Measurements from ENCODE around the gene DDOST.

DDOST gene

DNA sequence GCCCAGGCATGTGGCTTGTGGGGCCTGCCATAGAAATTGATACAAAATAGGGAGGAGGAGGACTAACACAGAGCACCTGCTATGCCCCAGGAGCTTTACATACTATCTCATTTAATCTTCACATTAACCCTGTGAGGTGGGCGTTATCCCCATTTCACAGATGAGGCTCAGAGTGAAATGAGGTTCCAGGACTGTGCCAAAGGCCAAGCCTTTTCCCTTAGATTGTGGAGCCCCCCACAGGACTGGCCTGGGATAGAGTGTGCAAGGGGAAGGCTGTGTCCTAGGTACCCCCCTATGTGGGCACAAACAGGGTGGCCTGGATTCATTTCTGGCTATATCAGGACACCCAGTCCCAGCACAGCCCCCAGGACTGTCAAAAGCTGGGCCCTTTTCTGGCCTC is 2.2 kb upstream of the DDOST start:
- Histone ChIP-seq H3K9ac (ENCODE audit: low read depth in 1 of 2, low read length in 2 of 2) (no peak overlapping the region), H3K36me3 (ENCODE audit: control insufficient read depth in 1 of 2, insufficient read depth in 2 of 2, low read length in 2 of 2) (peaks cover 0 to 3% of the 10 kb centered on the region in 2 donors), H3K4me3 (ENCODE audit: low read depth in 1 of 2, low read length in 2 of 2) (no peak overlapping the region), H3K4me1 (ENCODE audit: control insufficient read depth in 1 of 2, insufficient read depth in 2 of 2, low read length in 2 of 2) (peaks cover 19 to 23% of the 10 kb centered on the region in 2 donors), H3K27ac (ENCODE audit: low read depth, low read length) (no peak overlapping the region), H3K27me3 (ENCODE audit: control insufficient read depth in 1 of 2, insufficient read depth in 2 of 2, low read length in 2 of 2) (no peaks in the 10 kb centered on the region), H3K9me3 (ENCODE audit: control insufficient read depth in 1 of 2, low read length in 2 of 2) (no peaks in the 10 kb centered on the region)

DNA sequence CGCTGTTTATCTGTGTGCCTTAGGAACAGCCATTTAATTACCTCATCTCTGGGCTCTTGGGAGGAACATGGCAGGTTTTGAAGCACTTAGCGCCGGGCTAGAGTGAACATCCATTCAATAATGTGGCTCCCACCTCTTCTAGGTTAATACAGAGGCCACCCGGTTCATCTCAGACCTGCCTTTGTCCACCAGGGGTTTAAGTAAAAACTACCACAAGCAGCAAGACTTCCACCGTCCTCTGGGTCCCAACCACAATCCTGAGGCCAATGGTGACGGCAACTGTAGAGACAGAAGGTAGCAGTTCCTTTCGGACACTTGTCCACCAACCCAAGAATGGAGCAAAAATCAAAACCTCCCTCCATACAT is 924 bp upstream of the DDOST start:
- no peaks in the 10 kb centered on the region for H3K27me3 ChIP-seq (ENCODE audit: control insufficient read depth in 1 of 2, insufficient read depth in 2 of 2, low read length in 2 of 2)
- H3K9me3 ChIP-seq (ENCODE audit: control insufficient read depth in 1 of 2, low read length in 2 of 2): no peaks in the 10 kb centered on the region
- no peak overlapping the region for H3K27ac ChIP-seq (ENCODE audit: low read depth, low read length)
- H3K36me3 ChIP-seq (ENCODE audit: control insufficient read depth in 1 of 2, insufficient read depth in 2 of 2, low read length in 2 of 2): peaks cover 0 to 14% of the 10 kb centered on the region in 2 donors
- H3K4me3 ChIP-seq (ENCODE audit: low read depth in 1 of 2, low read length in 2 of 2): peak overlapping the region; percentile 89 to 99
- H3K9ac ChIP-seq (ENCODE audit: low read depth in 1 of 2, low read length in 2 of 2): peak overlapping the region; percentile 83 to 88
- peaks cover 19 to 23% of the 10 kb centered on the region in 2 donors for H3K4me1 ChIP-seq (ENCODE audit: control insufficient read depth in 1 of 2, insufficient read depth in 2 of 2, low read length in 2 of 2)

- no peaks in the 10 kb centered on the region for H3K9me3 ChIP-seq (ENCODE audit: control insufficient read depth in 1 of 2, low read length in 2 of 2)
- H3K27ac ChIP-seq (ENCODE audit: low read depth, low read length): no peak overlapping the region
- H3K4me1 ChIP-seq (ENCODE audit: control insufficient read depth in 1 of 2, insufficient read depth in 2 of 2, low read length in 2 of 2): peaks cover 19 to 23% of the 10 kb centered on the region in 2 donors
- peak overlapping the region; percentile 89 to 99 for H3K4me3 ChIP-seq (ENCODE audit: low read depth in 1 of 2, low read length in 2 of 2)
- peak overlapping the region; percentile 82 to 83 for H3K9ac ChIP-seq (ENCODE audit: low read depth in 1 of 2, low read length in 2 of 2)
- H3K36me3 ChIP-seq (ENCODE audit: control insufficient read depth in 1 of 2, insufficient read depth in 2 of 2, low read length in 2 of 2): peaks cover 8 to 25% of the 10 kb centered on the region in 2 donors
- no peaks in the 10 kb centered on the region for H3K27me3 ChIP-seq (ENCODE audit: control insufficient read depth in 1 of 2, insufficient read depth in 2 of 2, low read length in 2 of 2)
Measured at GRCh38 chr1:20660847-20661206, 342 bp downstream of the DDOST start.

DNA sequence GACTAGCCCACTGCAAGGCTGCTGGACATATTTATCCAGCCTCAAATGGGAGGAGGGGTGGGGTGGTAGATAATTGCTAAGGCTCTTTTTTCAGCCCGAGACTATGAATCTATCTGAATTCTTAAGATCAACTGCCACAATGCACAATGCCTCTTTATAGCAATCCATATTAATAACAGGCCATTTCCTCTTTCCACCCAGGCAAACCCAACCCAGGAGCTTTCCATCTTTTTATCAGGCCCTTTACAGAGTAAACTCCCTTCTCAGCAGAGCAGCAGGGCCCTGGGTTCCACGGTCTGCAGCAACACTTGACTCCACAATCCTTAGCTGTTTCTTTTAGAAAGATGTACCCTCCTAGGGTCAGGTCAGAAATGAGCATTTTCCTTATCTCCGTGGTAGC is 806 bp downstream of the DDOST start:
- H3K27me3 ChIP-seq (ENCODE audit: control insufficient read depth in 1 of 2, insufficient read depth in 2 of 2, low read length in 2 of 2): no peaks in the 10 kb centered on the region
- peaks cover 19 to 23% of the 10 kb centered on the region in 2 donors for H3K4me1 ChIP-seq (ENCODE audit: control insufficient read depth in 1 of 2, insufficient read depth in 2 of 2, low read length in 2 of 2)
- peak overlapping the region; percentile 89 to 99 for H3K4me3 ChIP-seq (ENCODE audit: low read depth in 1 of 2, low read length in 2 of 2)
- H3K9ac ChIP-seq (ENCODE audit: low read depth in 1 of 2, low read length in 2 of 2): peak overlapping the region; percentile 82 to 83
- peaks cover 12 to 30% of the 10 kb centered on the region in 2 donors for H3K36me3 ChIP-seq (ENCODE audit: control insufficient read depth in 1 of 2, insufficient read depth in 2 of 2, low read length in 2 of 2)
- H3K27ac ChIP-seq (ENCODE audit: low read depth, low read length): no peak overlapping the region
- H3K9me3 ChIP-seq (ENCODE audit: control insufficient read depth in 1 of 2, low read length in 2 of 2): no peaks in the 10 kb centered on the region

DNA sequence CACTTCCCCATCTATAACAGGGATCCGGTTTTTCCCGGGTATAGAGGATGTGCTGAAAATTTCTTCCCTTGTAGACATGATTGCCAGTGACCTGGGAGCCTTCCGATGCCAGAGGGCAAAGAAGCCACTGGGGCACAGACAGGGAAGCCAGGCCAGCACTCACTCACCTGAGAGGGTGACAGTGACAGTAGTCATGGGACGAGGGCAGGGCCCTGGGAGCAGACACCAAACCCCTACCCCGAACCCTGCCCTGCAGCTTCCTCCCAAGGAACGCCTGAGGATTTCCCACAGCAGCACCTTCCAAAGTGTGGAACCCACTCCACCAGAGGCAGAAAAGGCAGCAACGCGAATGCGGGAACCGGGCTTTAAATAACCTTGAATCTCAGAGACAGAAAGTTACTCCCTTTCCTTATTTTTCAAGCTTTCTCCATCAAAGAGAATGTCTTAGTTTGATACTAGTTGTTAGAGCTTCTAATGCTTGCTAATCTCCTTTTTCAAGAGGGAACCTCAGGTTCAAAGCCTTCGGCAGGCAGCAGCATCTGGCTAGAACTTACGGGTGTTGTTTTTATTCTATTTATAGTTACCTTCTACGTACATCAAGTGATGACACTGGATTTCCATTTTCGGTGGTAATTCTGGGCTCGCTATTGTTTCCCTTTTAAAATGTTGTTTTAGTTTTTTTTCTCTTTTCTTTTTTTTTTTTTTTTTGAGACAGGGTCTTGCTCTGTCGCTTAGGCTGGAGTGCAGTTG is 2.8 kb downstream of the DDOST start:
- H3K9ac ChIP-seq (ENCODE audit: low read depth in 1 of 2, low read length in 2 of 2): no peak overlapping the region
- peaks cover 19 to 23% of the 10 kb centered on the region in 2 donors for H3K4me1 ChIP-seq (ENCODE audit: control insufficient read depth in 1 of 2, insufficient read depth in 2 of 2, low read length in 2 of 2)
- H3K4me3 ChIP-seq (ENCODE audit: low read depth in 1 of 2, low read length in 2 of 2): no peak overlapping the region
- H3K27ac ChIP-seq (ENCODE audit: low read depth, low read length): no peak overlapping the region
- H3K27me3 ChIP-seq (ENCODE audit: control insufficient read depth in 1 of 2, insufficient read depth in 2 of 2, low read length in 2 of 2): no peaks in the 10 kb centered on the region
- H3K9me3 ChIP-seq (ENCODE audit: control insufficient read depth in 1 of 2, low read length in 2 of 2): no peaks in the 10 kb centered on the region
- H3K36me3 ChIP-seq (ENCODE audit: control insufficient read depth in 1 of 2, insufficient read depth in 2 of 2, low read length in 2 of 2): peaks cover 28 to 48% of the 10 kb centered on the region in 2 donors

DNA sequence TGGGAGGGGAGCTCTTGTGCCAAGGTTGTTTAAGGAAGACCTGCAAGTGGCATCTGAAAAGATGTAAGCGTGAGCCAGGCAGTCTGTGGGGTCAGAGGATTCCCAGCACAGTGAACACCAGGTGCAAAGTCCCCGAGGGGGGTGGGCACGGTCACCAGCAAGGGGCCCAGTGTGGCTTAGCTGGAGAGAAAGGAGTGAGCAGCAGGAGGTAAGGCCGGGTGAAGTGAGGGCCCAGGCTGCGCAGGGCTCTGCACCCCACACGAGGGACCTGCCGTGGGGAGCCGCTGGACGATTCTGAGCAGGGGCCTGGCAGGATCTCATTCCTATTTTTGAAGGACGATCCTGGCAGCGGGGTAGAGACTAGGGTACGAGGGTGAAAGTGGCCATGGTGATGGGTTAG is 4.1 kb downstream of the DDOST start:
- Histone ChIP-seq H3K4me1 (ENCODE audit: control insufficient read depth in 1 of 2, insufficient read depth in 2 of 2, low read length in 2 of 2) (peaks cover 16 to 17% of the 10 kb centered on the region in 2 donors), H3K4me3 (ENCODE audit: low read depth in 1 of 2, low read length in 2 of 2) (no peak overlapping the region), H3K27me3 (ENCODE audit: control insufficient read depth in 1 of 2, insufficient read depth in 2 of 2, low read length in 2 of 2) (no peaks in the 10 kb centered on the region), H3K9ac (ENCODE audit: low read depth in 1 of 2, low read length in 2 of 2) (no peak overlapping the region), H3K27ac (ENCODE audit: low read depth, low read length) (no peak overlapping the region), H3K9me3 (ENCODE audit: control insufficient read depth in 1 of 2, low read length in 2 of 2) (no peaks in the 10 kb centered on the region), H3K36me3 (ENCODE audit: control insufficient read depth in 1 of 2, insufficient read depth in 2 of 2, low read length in 2 of 2) (peaks cover 42 to 61% of the 10 kb centered on the region in 2 donors)

GRCh38 chr1:20654104-20654690 is 7.0 kb downstream of the DDOST start:
- no peak overlapping the region for H3K27ac ChIP-seq (ENCODE audit: low read depth, low read length)
- H3K27me3 ChIP-seq (ENCODE audit: control insufficient read depth in 1 of 2, insufficient read depth in 2 of 2, low read length in 2 of 2): no peaks in the 10 kb centered on the region
- no peak overlapping the region for H3K9ac ChIP-seq (ENCODE audit: low read depth in 1 of 2, low read length in 2 of 2)
- H3K9me3 ChIP-seq (ENCODE audit: control insufficient read depth in 1 of 2, low read length in 2 of 2): no peaks in the 10 kb centered on the region
- peaks cover under 1% of the 10 kb centered on the region in 2 donors for H3K4me1 ChIP-seq (ENCODE audit: control insufficient read depth in 1 of 2, insufficient read depth in 2 of 2, low read length in 2 of 2)
- peaks cover 52 to 88% of the 10 kb centered on the region in 2 donors for H3K36me3 ChIP-seq (ENCODE audit: control insufficient read depth in 1 of 2, insufficient read depth in 2 of 2, low read length in 2 of 2)
- H3K4me3 ChIP-seq (ENCODE audit: low read depth in 1 of 2, low read length in 2 of 2): no peak overlapping the region

GRCh38 chr1:20652300-20652699 is 8.9 kb downstream of the DDOST start:
- Histone ChIP-seq H3K9me3 (ENCODE audit: control insufficient read depth in 1 of 2, low read length in 2 of 2) (no peaks in the 10 kb centered on the region), H3K4me1 (ENCODE audit: control insufficient read depth in 1 of 2, insufficient read depth in 2 of 2, low read length in 2 of 2) (no peaks in the 10 kb centered on the region), H3K9ac (ENCODE audit: low read depth in 1 of 2, low read length in 2 of 2) (no peak overlapping the region), H3K36me3 (ENCODE audit: control insufficient read depth in 1 of 2, insufficient read depth in 2 of 2, low read length in 2 of 2) (peaks cover 65 to 89% of the 10 kb centered on the region in 2 donors), H3K4me3 (ENCODE audit: low read depth in 1 of 2, low read length in 2 of 2) (no peak overlapping the region), H3K27me3 (ENCODE audit: control insufficient read depth in 1 of 2, insufficient read depth in 2 of 2, low read length in 2 of 2) (no peaks in the 10 kb centered on the region), H3K27ac (ENCODE audit: low read depth, low read length) (no peak overlapping the region)

DNA sequence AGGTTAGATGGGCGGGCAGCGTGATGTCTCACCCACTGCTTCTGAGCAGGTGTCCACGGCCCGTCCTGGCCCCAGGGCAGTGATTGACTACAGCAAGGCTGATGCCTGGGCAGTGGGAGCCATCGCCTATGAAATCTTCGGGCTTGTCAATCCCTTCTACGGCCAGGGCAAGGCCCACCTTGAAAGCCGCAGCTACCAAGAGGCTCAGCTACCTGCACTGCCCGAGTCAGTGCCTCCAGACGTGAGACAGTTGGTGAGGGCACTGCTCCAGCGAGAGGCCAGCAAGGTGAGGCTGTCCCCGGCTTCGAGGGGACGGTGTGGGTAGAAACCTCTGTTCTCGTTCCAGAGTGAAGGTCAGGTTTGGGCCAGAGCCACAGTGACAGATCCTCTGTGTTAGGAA is 12.2 kb downstream of the DDOST start:
- no peak overlapping the region for H3K27ac ChIP-seq (ENCODE audit: low read depth, low read length)
- H3K4me1 ChIP-seq (ENCODE audit: control insufficient read depth in 1 of 2, insufficient read depth in 2 of 2, low read length in 2 of 2): no peaks in the 10 kb centered on the region
- no peak overlapping the region for H3K4me3 ChIP-seq (ENCODE audit: low read depth in 1 of 2, low read length in 2 of 2)
- peaks cover 53 to 74% of the 10 kb centered on the region in 2 donors for H3K36me3 ChIP-seq (ENCODE audit: control insufficient read depth in 1 of 2, insufficient read depth in 2 of 2, low read length in 2 of 2)
- H3K27me3 ChIP-seq (ENCODE audit: control insufficient read depth in 1 of 2, insufficient read depth in 2 of 2, low read length in 2 of 2): no peaks in the 10 kb centered on the region
- H3K9ac ChIP-seq (ENCODE audit: low read depth in 1 of 2, low read length in 2 of 2): no peak overlapping the region
- no peaks in the 10 kb centered on the region for H3K9me3 ChIP-seq (ENCODE audit: control insufficient read depth in 1 of 2, low read length in 2 of 2)

GRCh38 chr1:20648438-20648837 is 12.7 kb downstream of the DDOST start:
- Histone ChIP-seq H3K27ac (ENCODE audit: low read depth, low read length) (no peak overlapping the region), H3K4me3 (ENCODE audit: low read depth in 1 of 2, low read length in 2 of 2) (no peak overlapping the region), H3K4me1 (ENCODE audit: control insufficient read depth in 1 of 2, insufficient read depth in 2 of 2, low read length in 2 of 2) (no peaks in the 10 kb centered on the region), H3K27me3 (ENCODE audit: control insufficient read depth in 1 of 2, insufficient read depth in 2 of 2, low read length in 2 of 2) (no peaks in the 10 kb centered on the region), H3K9me3 (ENCODE audit: control insufficient read depth in 1 of 2, low read length in 2 of 2) (no peaks in the 10 kb centered on the region), H3K36me3 (ENCODE audit: control insufficient read depth in 1 of 2, insufficient read depth in 2 of 2, low read length in 2 of 2) (peaks cover 49 to 71% of the 10 kb centered on the region in 2 donors), H3K9ac (ENCODE audit: low read depth in 1 of 2, low read length in 2 of 2) (no peak overlapping the region)
